Chondrocyte (in vitro differentiated cells): ENCODE measurements around the gene HLA-DRA. TPM values are rescaled to one million over a fixed set of nuclear protein-coding genes. Genes with fewer than 3 reads are reported as not detected.

ENCODE experiments used
- DNase-seq: peaks from one replicate; pipeline ENCODE4 v3.0.0; 2021; ENCODE audit warnings: mixed read lengths, low spot score
- H3K27ac Mint-ChIP-seq: one replicate; pipeline ENCODE4 v1.8.0; 2021; ENCODE audit warnings: mild to moderate bottlenecking, moderate library complexity, mixed read lengths; ENCODE audit not compliant: unreplicated experiment
- H3K27me3 Mint-ChIP-seq: 2 replicates; pipeline ENCODE4 v1.8.0; 2021; ENCODE audit warnings: low read depth, mixed read lengths
- H3K36me3 Mint-ChIP-seq: 2 replicates; pipeline ENCODE4 v1.8.0; 2021; ENCODE audit warnings: low read depth, mixed read lengths
- H3K4me1 Mint-ChIP-seq: 2 replicates; pipeline ENCODE4 v1.8.0; 2021; ENCODE audit warnings: low read depth, mild to moderate bottlenecking, mixed read lengths
- H3K4me3 Mint-ChIP-seq: one replicate; pipeline ENCODE4 v1.8.0; 2021; ENCODE audit warnings: mild to moderate bottlenecking, moderate library complexity, mixed read lengths; ENCODE audit not compliant: unreplicated experiment
- H3K9me3 Mint-ChIP-seq: 2 replicates; pipeline ENCODE4 v1.8.0; 2021; ENCODE audit warnings: low read depth, mixed read lengths
- CTCF ChIP-seq: fragments of 200-600 bp; sonication (generic); IDR thresholded peaks from 2 replicates; pipeline ENCODE4 v1.5.0; 2021; ENCODE audit warnings: antibody characterized with exemption, mild to moderate bottlenecking, moderate library complexity
- total RNA-seq: library from RNA; stranded (reverse); gene quantifications from 3 replicates; pipeline ENCODE4 v1.2.1, GENCODE V29; 2021

HLA-DRA gene
- total RNA-seq, 1 donor from 2014 or later = not detected

- Mint-ChIP-seq H3K4me3 (no peak overlapping the region), H3K36me3 (no peaks in the 10 kb centered on the region), H3K27ac (no peak overlapping the region), H3K4me1 (peaks cover 4% of the 10 kb centered on the region), H3K27me3 (peaks cover 65% of the 10 kb centered on the region), H3K9me3 (no peaks in the 10 kb centered on the region)
- no peak for DNase-seq
- TF ChIP-seq CTCF = no peak
Measured at GRCh38 chr6:32410906-32411305, 28.8 kb upstream of the HLA-DRA start.

GRCh38 chr6:32411566-32412327 lies 27.9 kb upstream of the HLA-DRA start:
- Mint-ChIP-seq H3K36me3 (no peaks in the 10 kb centered on the region), H3K4me1 (peaks cover 4% of the 10 kb centered on the region), H3K4me3 (no peak overlapping the region), H3K9me3 (no peaks in the 10 kb centered on the region), H3K27me3 (peaks cover 63% of the 10 kb centered on the region), H3K27ac (no peak overlapping the region)
- no peak for TF ChIP-seq CTCF
- no peak for DNase-seq

GRCh38 chr6:32413427-32414047 lies 26.1 kb upstream of the HLA-DRA start:
- peaks cover 53% of the 10 kb centered on the region for H3K27me3 Mint-ChIP-seq
- TF ChIP-seq CTCF = peak; percentile 94
- H3K9me3 Mint-ChIP-seq = no peaks in the 10 kb centered on the region
- no peaks in the 10 kb centered on the region for H3K36me3 Mint-ChIP-seq
- no peak for DNase-seq
- H3K27ac Mint-ChIP-seq = no peak overlapping the region
- H3K4me3 Mint-ChIP-seq = no peak overlapping the region
- peaks cover 4% of the 10 kb centered on the region for H3K4me1 Mint-ChIP-seq

GRCh38 chr6:32415521-32416019 lies 24.1 kb upstream of the HLA-DRA start:
- peaks cover 61% of the 10 kb centered on the region for H3K27me3 Mint-ChIP-seq
- H3K4me1 Mint-ChIP-seq = peaks cover 4% of the 10 kb centered on the region
- no peaks in the 10 kb centered on the region for H3K36me3 Mint-ChIP-seq
- peak; percentile 89 for TF ChIP-seq CTCF
- DNase-seq = no peak
- no peak overlapping the region for H3K27ac Mint-ChIP-seq
- no peaks in the 10 kb centered on the region for H3K9me3 Mint-ChIP-seq
- H3K4me3 Mint-ChIP-seq = peak overlapping the region; percentile 49

- no peak for TF ChIP-seq CTCF
- H3K9me3 Mint-ChIP-seq = no peaks in the 10 kb centered on the region
- peaks cover 4% of the 10 kb centered on the region for H3K4me1 Mint-ChIP-seq
- H3K27me3 Mint-ChIP-seq = peaks cover 62% of the 10 kb centered on the region
- H3K27ac Mint-ChIP-seq = no peak overlapping the region
- H3K36me3 Mint-ChIP-seq = no peaks in the 10 kb centered on the region
- H3K4me3 Mint-ChIP-seq = no peak overlapping the region
- no peak for DNase-seq
Measured at GRCh38 chr6:32416036-32416435, 23.7 kb upstream of the HLA-DRA start.
